NT2/D1 (cell line): ENCODE results near the gene SFTPA2.
"Not testable (repeated sequence)": the region's sequence is repeated elsewhere in the genome, so short reads cannot be mapped to it uniquely, and the experiment has no call there.

ENCODE experiments used
- DNase-seq: peaks from one replicate; pipeline ENCODE4 v3.0.0-alpha.2; 2011; ENCODE audit warnings: low read depth, low spot score
- H3K27me3 ChIP-seq: 2 replicates; pipeline ENCODE4 v1.6.0; 2011; ENCODE audit warnings: mild to moderate bottlenecking; ENCODE audit not compliant: insufficient read length, insufficient read depth
- H3K36me3 ChIP-seq: 2 replicates; pipeline ENCODE4 v1.6.1; 2011; ENCODE audit warnings: mild to moderate bottlenecking, low read length, mixed read lengths; ENCODE audit not compliant: insufficient read depth, insufficient read length
- H3K4me1 ChIP-seq: 2 replicates; pipeline ENCODE4 v1.5.1; 2011; ENCODE audit not compliant: insufficient read depth, insufficient read length
- H3K4me3 ChIP-seq: 2 replicates; pipeline ENCODE4 v1.5.1; 2011; ENCODE audit warnings: low read depth; ENCODE audit not compliant: insufficient read length
- H3K9ac ChIP-seq: 2 replicates; pipeline ENCODE4 v1.6.0; 2011; ENCODE audit warnings: low read depth; ENCODE audit not compliant: insufficient read length
- H3K9me3 ChIP-seq: 2 replicates; pipeline ENCODE4 v1.5.1; 2011; ENCODE audit warnings: mild to moderate bottlenecking, low read length; ENCODE audit not compliant: insufficient read depth
- SUZ12 ChIP-seq: IDR thresholded peaks from 2 replicates; pipeline ENCODE4 v1.6.1; 2011; ENCODE audit not compliant: insufficient read length, insufficient read depth; ENCODE audit errors: extremely low read depth
- YY1 ChIP-seq: IDR thresholded peaks from 2 replicates; pipeline ENCODE4 v1.6.1; 2011; ENCODE audit not compliant: insufficient read length, insufficient read depth
- ZNF274 ChIP-seq: IDR thresholded peaks from 2 replicates; pipeline ENCODE4 v1.6.1; 2011; ENCODE audit warnings: mild to moderate bottlenecking, low read depth, low read length

SFTPA2 gene

DNA sequence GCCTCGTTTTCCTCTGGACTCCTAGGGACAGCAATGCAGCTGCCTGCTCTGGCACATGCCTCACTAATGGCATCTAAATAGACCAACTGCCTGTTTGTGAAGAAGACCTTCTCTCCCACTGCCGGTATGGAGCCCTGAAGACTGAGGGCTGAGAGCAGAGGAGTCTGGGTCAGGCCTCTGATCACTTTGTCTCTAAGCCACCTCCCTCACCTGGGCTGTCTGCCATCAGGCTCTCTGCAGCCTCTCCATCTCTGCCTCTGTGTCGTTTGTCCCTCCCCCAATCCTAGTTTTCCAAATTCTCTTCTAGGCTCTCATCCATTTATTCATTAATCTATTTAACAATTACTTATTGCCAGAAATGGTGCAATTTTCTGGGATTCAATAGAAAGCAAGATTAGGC is 35.3 kb upstream of the SFTPA2 start:
- Histone ChIP-seq H3K4me3 (no peak overlapping the region), H3K36me3 (no peaks in the 10 kb centered on the region), H3K9me3 (peaks cover 12% of the 10 kb centered on the region), H3K4me1 (no peaks in the 10 kb centered on the region), H3K27me3 (peaks cover 6% of the 10 kb centered on the region), H3K9ac (no peak overlapping the region)
- DNase-seq, result no peak
- TF ChIP-seq ZNF274, result no peak
- no peak for TF ChIP-seq YY1
- no peak for TF ChIP-seq SUZ12

DNA sequence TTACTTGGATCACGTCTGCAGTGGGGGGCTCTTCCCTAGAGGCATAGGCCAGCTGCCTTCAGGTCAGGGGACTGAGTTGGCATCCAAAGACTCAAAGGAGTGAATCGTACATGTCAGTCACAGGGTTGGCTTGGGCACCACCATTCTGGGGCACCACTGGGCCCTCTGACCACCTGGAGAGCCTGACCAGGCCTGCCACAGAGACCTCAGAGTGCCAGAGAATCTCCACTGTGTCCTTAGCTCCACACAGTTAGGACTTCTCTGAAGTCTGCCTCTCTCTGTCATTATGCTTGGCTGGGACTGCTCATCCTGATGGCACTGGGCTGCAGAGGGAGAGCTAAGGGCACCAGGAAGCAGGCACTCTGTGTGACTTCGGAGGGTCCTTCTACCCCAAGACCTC is 34.4 kb upstream of the SFTPA2 start:
- not testable (repeated sequence) for H3K4me3 ChIP-seq, H3K27me3 ChIP-seq, H3K4me1 ChIP-seq, DNase-seq, H3K9ac ChIP-seq, H3K36me3 ChIP-seq
- H3K9me3 ChIP-seq, result peaks cover 12% of the 10 kb centered on the region

DNA sequence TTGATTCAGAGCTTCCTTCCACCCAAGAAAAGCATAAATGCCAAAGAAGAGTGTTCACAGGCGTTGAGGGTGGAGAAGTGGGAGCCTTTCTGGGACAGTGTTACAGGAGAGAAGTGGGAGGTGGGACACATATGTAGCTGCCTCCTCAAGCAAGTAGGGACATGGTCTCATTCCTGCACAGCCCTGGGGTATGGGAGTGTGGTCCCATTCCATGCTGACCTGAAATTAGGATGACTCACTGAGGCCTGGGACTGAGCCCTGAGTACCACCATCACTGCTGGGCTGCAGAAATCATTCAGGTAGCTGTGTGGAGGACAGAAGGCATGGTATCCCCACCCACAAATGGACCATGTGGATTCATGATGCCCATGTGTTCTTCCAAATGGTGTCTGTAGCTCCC is 33.2 kb upstream of the SFTPA2 start:
- Histone ChIP-seq H3K9ac (no peak overlapping the region), H3K27me3 (peaks cover 10% of the 10 kb centered on the region), H3K9me3 (peaks cover 12% of the 10 kb centered on the region), H3K4me1 (no peaks in the 10 kb centered on the region), H3K4me3 (no peak overlapping the region), H3K36me3 (no peaks in the 10 kb centered on the region)
- TF ChIP-seq YY1, result no peak
- no peak for TF ChIP-seq SUZ12
- DNase-seq, result no peak

DNA sequence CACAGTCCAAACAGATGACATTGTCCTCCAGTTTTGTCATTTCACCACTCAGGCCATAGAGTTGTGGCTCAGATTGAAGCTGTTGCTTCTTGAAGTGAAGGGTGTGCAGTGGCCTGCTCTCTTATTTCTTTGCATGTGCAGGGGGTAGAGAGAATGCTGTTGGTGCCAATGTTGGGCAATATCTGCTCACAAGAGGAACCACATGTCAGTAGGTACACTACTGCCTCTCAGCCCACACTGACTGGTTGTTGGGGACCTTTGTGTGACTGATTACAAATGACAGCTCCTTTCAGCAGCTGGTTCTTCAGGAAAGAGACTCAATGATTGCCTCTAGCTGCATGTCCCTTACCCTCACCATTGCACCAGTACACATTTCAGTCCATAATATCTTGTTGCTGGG is 28.6 kb upstream of the SFTPA2 start:
- Histone ChIP-seq H3K9ac (no peak overlapping the region), H3K4me3 (no peak overlapping the region), H3K4me1 (no peaks in the 10 kb centered on the region), H3K9me3 (no peaks in the 10 kb centered on the region), H3K36me3 (no peaks in the 10 kb centered on the region), H3K27me3 (peaks cover 12% of the 10 kb centered on the region)
- DNase-seq, result no peak
- TF ChIP-seq ZNF274 (no peak), YY1 (no peak), SUZ12 (no peak)

- no peak overlapping the region for H3K9ac ChIP-seq
- no peaks in the 10 kb centered on the region for H3K9me3 ChIP-seq
- no peak for TF ChIP-seq SUZ12
- TF ChIP-seq ZNF274, result no peak
- no peak for TF ChIP-seq YY1
- H3K4me1 ChIP-seq, result no peaks in the 10 kb centered on the region
- H3K4me3 ChIP-seq, result no peak overlapping the region
- no peak for DNase-seq
- peaks cover 9% of the 10 kb centered on the region for H3K27me3 ChIP-seq
- no peaks in the 10 kb centered on the region for H3K36me3 ChIP-seq
These were observed 26.7 kb upstream of the SFTPA2 start for GRCh38 chr10:79586933-79587332.

GRCh38 chr10:79585870-79586527 is 25.8 kb upstream of the SFTPA2 start:
- TF ChIP-seq YY1 (no peak), SUZ12 (no peak), ZNF274 (no peak)
- H3K27me3 ChIP-seq, result peaks cover 9% of the 10 kb centered on the region
- DNase-seq, result no peak

DNA sequence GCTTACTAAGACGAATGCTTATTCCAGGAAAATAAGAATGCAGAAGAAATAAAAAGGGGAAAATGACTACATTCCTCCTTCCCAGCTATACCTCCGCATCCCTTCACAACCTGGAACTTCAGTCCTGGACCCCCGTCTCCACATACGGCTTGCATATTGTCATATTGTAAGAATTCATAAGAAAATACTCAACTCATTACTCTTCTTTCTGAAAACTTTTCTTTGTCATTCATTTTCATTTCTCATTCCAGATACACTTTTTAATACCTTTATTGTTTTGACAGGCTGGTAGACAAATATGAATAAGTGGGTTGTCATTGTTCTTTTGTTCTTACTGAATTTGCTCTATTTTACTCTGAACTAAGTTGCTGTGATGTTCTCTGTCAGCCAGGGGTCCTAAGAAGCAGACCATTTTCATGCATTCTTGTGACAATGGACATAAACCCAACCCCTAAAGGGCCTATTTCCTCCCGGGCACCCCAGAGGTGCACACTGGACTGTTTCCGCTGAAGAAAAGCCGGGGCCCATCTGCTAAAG is 23.3 kb upstream of the SFTPA2 start:
- no peak overlapping the region for H3K9ac ChIP-seq
- no peaks in the 10 kb centered on the region for H3K4me1 ChIP-seq
- DNase-seq, result no peak
- no peaks in the 10 kb centered on the region for H3K36me3 ChIP-seq
- peaks cover 8% of the 10 kb centered on the region; the same call in 1 of the 2 replicates for H3K9me3 ChIP-seq
- no peak for TF ChIP-seq SUZ12
- TF ChIP-seq YY1, result no peak
- TF ChIP-seq ZNF274, result no peak
- no peak overlapping the region for H3K4me3 ChIP-seq
- H3K27me3 ChIP-seq, result peaks cover 14% of the 10 kb centered on the region

More at GRCh38 chr10:79585870-79586527, 25.8 kb upstream of the SFTPA2 start:
- Histone ChIP-seq H3K9me3 (no peaks in the 10 kb centered on the region), H3K36me3 (no peaks in the 10 kb centered on the region), H3K4me1 (no peaks in the 10 kb centered on the region), H3K4me3 (no peak overlapping the region), H3K9ac (no peak overlapping the region)

- not testable (repeated sequence) for H3K4me3 ChIP-seq, H3K36me3 ChIP-seq, H3K4me1 ChIP-seq, H3K9me3 ChIP-seq, DNase-seq, H3K9ac ChIP-seq
- peaks cover 14% of the 10 kb centered on the region for H3K27me3 ChIP-seq
These were observed 22.7 kb upstream of the SFTPA2 start for GRCh38 chr10:79582954-79583353.
